NCI-H345 treated with DMSO at 0.1 percent for 48 hours (cell line): Measurements from ENCODE around the gene MED25.

Experiments used
- DNase-seq: peaks from one replicate; lab custom pipeline; 2025; ENCODE audit not compliant: unreplicated experiment; lab: John Stamatoyannopoulos, UW

The MED25 gene

GRCh38 chr19:49798574-49798973 is 19.5 kb upstream of the MED25 start:
- DNase-seq: no peak

GRCh38 chr19:49799271-49799797 is 18.8 kb upstream of the MED25 start:
- no peak for DNase-seq

- DNase-seq: no peak
These were observed 18.2 kb upstream of the MED25 start for GRCh38 chr19:49799798-49800376.

GRCh38 chr19:49800771-49801170 is 17.3 kb upstream of the MED25 start:
- DNase-seq: no peak

GRCh38 chr19:49801401-49801888 is 16.6 kb upstream of the MED25 start:
- no peak for DNase-seq

- no peak for DNase-seq
These were observed 16.0 kb upstream of the MED25 start for GRCh38 chr19:49801966-49802661.

- DNase-seq: no peak
These were observed 15.1 kb upstream of the MED25 start for GRCh38 chr19:49802836-49803528.

- DNase-seq: no peak
These were observed 14.6 kb upstream of the MED25 start for GRCh38 chr19:49803529-49803856.

- no peak for DNase-seq
These were observed 12.1 kb upstream of the MED25 start for GRCh38 chr19:49805822-49806619.

GRCh38 chr19:49806620-49806959 is 11.5 kb upstream of the MED25 start:
- DNase-seq: no peak

- DNase-seq: no peak
These were observed 10.8 kb upstream of the MED25 start for GRCh38 chr19:49807058-49807903.

GRCh38 chr19:49807904-49808675 is 10.0 kb upstream of the MED25 start:
- no peak for DNase-seq

- peak; percentile 64 for DNase-seq
These were observed 9.4 kb upstream of the MED25 start for GRCh38 chr19:49808711-49809159.

- DNase-seq: peak; percentile 13
These were observed 8.7 kb upstream of the MED25 start for GRCh38 chr19:49809160-49809940.

- DNase-seq: no peak
These were observed 8.1 kb upstream of the MED25 start for GRCh38 chr19:49809941-49810389.

- DNase-seq: no peak
These were observed 6.8 kb upstream of the MED25 start for GRCh38 chr19:49811328-49811727.

GRCh38 chr19:49812452-49812996 is 5.6 kb upstream of the MED25 start:
- no peak for DNase-seq
